ENCODE data around the gene CYTH2. TPM values are rescaled to one million over a fixed set of nuclear protein-coding genes. Genes with fewer than 3 reads are reported as not detected.
"Not testable (repeated sequence)": the region's sequence is repeated elsewhere in the genome, so short reads cannot be mapped to it uniquely, and the experiment has no call there.

The CYTH2 gene
- polyA plus RNA-seq, 1 donor from 2014 or later, result 397 TPM

DNA sequence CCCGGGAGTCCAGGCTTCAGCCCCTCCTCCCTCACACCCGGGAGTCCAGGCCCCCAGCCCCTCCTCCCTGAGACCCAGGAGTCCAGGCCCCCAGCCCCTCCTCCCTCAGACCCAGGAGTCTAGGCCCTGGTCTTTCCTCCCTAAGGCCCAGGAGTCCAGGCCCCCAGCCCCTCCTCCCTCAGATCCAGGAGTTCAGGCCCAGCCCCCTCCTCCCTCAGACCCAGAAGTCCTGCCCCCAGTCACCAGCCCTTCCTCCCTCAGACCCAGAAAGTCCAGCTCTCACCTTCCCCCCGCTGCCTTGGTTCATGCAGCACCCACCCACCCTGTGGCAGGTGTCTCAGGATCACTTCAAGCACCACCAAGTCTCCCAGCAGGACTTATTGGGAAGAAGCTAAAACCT is 14.1 kb downstream of the CYTH2 start:
- Histone ChIP-seq H3K9me3 (ENCODE audit: low read length) (no peaks in the 10 kb centered on the region), H3K27ac (ENCODE audit: low read length) (no peak overlapping the region), H3K79me2 (replicated peaks; ENCODE audit: insufficient read depth, low read length) (no peaks in the 10 kb centered on the region), H3K4me2 (ENCODE audit: low read length) (no peak overlapping the region), H3K9ac (ENCODE audit: low read length) (no peak overlapping the region), H3K27me3 (ENCODE audit: insufficient read depth, low read depth, low read length) (no peaks in the 10 kb centered on the region), H3K36me3 (ENCODE audit: insufficient read depth, low read length) (no peaks in the 10 kb centered on the region), H4K20me1 (ENCODE audit: insufficient read depth) (no peaks in the 10 kb centered on the region), H2AFZ (ENCODE audit: low read depth, low read length) (no peak overlapping the region), H3K4me3 (ENCODE audit: low read length) (no peak overlapping the region), H3F3A (ENCODE audit: insufficient read depth, low read length, poor library complexity, severe bottlenecking) (no peaks in the 10 kb centered on the region), H3K9me2 (ENCODE audit: insufficient read depth, low read length) (no peaks in the 10 kb centered on the region)
- no peak for TF ChIP-seq EP300 (conservative IDR thresholded peaks at IDR 0.05; ENCODE audit: poor library complexity, severe bottlenecking)
- peak; percentile 17 for TF ChIP-seq POLR2AphosphoS5 (IDR thresholded peaks at IDR 0.05)

DNA sequence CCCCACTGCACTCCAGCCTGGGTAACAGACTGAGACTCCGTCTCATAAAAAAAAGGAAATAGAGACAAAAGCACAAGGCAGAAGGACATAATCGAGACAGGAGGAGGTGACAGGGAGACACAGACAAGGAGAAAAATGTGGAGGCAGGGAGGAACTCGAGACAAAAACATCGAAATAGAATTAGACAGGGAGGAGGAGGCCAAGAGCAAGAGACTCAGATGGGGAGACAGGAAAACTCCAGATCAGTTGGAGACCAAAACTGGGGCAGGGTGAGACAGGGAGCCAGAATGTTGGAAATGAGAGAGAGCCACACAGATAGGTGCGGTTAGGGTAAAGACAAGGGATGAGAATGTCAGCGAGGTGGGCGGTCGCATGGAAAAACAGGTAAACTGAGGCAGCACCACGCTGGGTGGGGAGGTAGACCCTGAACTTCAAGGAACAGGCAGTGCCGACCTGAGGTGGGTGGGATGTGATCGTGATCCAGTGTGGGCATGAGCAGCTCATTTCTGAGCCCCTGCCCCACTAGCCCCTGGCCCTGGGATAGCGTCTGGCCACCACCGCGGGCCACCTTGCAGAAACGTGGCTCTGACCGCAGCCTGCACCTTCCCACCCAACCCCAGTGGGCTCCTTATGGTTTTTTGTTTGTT is 15.2 kb downstream of the CYTH2 start:
- Histone ChIP-seq H3K79me2 (replicated peaks; ENCODE audit: insufficient read depth, low read length) (no peaks in the 10 kb centered on the region), H3K27me3 (ENCODE audit: insufficient read depth, low read depth, low read length) (no peaks in the 10 kb centered on the region), H3K9me2 (ENCODE audit: insufficient read depth, low read length) (no peaks in the 10 kb centered on the region), H3F3A (ENCODE audit: insufficient read depth, low read length, poor library complexity, severe bottlenecking) (no peaks in the 10 kb centered on the region), H3K4me3 (ENCODE audit: low read length) (no peak overlapping the region), H3K27ac (ENCODE audit: low read length) (no peak overlapping the region), H3K9ac (ENCODE audit: low read length) (no peak overlapping the region), H3K9me3 (ENCODE audit: low read length) (no peaks in the 10 kb centered on the region), H3K36me3 (ENCODE audit: insufficient read depth, low read length) (no peaks in the 10 kb centered on the region), H3K4me2 (ENCODE audit: low read length) (no peak overlapping the region), H4K20me1 (ENCODE audit: insufficient read depth) (no peaks in the 10 kb centered on the region), H2AFZ (ENCODE audit: low read depth, low read length) (no peak overlapping the region)
- TF ChIP-seq TAF1 (IDR thresholded peaks at IDR 0.05; ENCODE audit: low read depth), result no peak
- TF ChIP-seq POLR2AphosphoS5 (IDR thresholded peaks at IDR 0.05), result peak; percentile 64

DNA sequence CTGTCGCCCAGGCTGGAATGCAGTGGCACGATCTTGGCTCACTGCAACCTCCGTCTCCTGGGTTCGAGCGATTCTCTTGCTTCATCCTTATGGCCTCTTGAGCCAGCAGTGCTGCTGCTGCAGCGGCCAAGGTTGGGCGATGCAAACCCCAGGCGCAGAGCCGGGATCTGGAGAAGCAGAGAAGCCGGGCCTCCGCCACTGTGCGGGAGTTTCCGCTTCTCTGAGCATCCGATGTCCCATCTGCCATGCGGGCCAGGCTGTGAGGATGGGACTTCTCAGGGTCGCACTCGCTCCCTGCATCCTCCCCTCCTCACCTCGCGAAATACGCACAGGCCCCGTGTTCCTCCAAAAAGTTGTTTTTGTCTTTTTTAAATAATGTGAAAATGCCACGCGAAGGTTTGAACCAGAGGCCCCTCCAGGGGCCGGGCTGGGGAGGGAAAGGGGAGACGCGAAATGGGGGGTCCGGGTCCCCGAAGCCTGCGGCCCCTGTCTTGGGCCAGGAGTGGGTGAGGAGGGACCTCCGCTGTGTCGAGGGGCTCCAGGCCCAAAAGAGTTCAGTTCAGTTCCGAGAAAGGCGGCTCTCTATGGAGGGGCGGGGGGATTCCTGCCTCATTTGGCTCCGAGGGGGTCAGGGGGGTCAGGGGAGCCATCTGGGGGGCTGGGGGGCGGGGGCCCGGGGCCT is 15.9 kb downstream of the CYTH2 start:
- Histone ChIP-seq H3K36me3 (ENCODE audit: insufficient read depth, low read length) (no peaks in the 10 kb centered on the region), H3K4me2 (ENCODE audit: low read length) (no peak overlapping the region), H3K27me3 (ENCODE audit: insufficient read depth, low read depth, low read length) (no peaks in the 10 kb centered on the region), H3F3A (ENCODE audit: insufficient read depth, low read length, poor library complexity, severe bottlenecking) (no peaks in the 10 kb centered on the region), H3K79me2 (replicated peaks; ENCODE audit: insufficient read depth, low read length) (no peaks in the 10 kb centered on the region), H2AFZ (ENCODE audit: low read depth, low read length) (no peak overlapping the region), H3K27ac (ENCODE audit: low read length) (no peak overlapping the region), H3K9me2 (ENCODE audit: insufficient read depth, low read length) (no peaks in the 10 kb centered on the region), H4K20me1 (ENCODE audit: insufficient read depth) (no peaks in the 10 kb centered on the region), H3K9me3 (ENCODE audit: low read length) (no peaks in the 10 kb centered on the region), H3K4me3 (ENCODE audit: low read length) (no peak overlapping the region), H3K9ac (ENCODE audit: low read length) (no peak overlapping the region)
- TF ChIP-seq RAD21 (conservative IDR thresholded peaks at IDR 0.05), result no peak
- TF ChIP-seq TAF1 (IDR thresholded peaks at IDR 0.05; ENCODE audit: low read depth), result no peak
- TF ChIP-seq MXI1 (conservative IDR thresholded peaks at IDR 0.05; ENCODE audit: poor library complexity, severe bottlenecking), result no peak
- TF ChIP-seq EP300 (conservative IDR thresholded peaks at IDR 0.05; ENCODE audit: poor library complexity, severe bottlenecking), result no peak
- TF ChIP-seq, protein P1, sequence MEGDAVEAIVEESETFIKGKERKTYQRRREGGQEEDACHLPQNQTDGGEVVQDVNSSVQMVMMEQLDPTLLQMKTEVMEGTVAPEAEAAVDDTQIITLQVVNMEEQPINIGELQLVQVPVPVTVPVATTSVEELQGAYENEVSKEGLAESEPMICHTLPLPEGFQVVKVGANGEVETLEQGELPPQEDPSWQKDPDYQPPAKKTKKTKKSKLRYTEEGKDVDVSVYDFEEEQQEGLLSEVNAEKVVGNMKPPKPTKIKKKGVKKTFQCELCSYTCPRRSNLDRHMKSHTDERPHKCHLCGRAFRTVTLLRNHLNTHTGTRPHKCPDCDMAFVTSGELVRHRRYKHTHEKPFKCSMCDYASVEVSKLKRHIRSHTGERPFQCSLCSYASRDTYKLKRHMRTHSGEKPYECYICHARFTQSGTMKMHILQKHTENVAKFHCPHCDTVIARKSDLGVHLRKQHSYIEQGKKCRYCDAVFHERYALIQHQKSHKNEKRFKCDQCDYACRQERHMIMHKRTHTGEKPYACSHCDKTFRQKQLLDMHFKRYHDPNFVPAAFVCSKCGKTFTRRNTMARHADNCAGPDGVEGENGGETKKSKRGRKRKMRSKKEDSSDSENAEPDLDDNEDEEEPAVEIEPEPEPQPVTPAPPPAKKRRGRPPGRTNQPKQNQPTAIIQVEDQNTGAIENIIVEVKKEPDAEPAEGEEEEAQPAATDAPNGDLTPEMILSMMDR (IDR thresholded peaks at IDR 0.05; ENCODE audit: poor library complexity, severe bottlenecking), result no peak
- TF ChIP-seq SMC3 (conservative IDR thresholded peaks at IDR 0.05; ENCODE audit: poor library complexity), result no peak
- no peak for TF ChIP-seq EZH2 (IDR thresholded peaks at IDR 0.05; ENCODE audit: borderline replicate concordance, insufficient read depth, low read length, poor library complexity, severe bottlenecking)
- TF ChIP-seq POLR2AphosphoS5 (IDR thresholded peaks at IDR 0.05), result no peak
- TF ChIP-seq, protein P2, sequence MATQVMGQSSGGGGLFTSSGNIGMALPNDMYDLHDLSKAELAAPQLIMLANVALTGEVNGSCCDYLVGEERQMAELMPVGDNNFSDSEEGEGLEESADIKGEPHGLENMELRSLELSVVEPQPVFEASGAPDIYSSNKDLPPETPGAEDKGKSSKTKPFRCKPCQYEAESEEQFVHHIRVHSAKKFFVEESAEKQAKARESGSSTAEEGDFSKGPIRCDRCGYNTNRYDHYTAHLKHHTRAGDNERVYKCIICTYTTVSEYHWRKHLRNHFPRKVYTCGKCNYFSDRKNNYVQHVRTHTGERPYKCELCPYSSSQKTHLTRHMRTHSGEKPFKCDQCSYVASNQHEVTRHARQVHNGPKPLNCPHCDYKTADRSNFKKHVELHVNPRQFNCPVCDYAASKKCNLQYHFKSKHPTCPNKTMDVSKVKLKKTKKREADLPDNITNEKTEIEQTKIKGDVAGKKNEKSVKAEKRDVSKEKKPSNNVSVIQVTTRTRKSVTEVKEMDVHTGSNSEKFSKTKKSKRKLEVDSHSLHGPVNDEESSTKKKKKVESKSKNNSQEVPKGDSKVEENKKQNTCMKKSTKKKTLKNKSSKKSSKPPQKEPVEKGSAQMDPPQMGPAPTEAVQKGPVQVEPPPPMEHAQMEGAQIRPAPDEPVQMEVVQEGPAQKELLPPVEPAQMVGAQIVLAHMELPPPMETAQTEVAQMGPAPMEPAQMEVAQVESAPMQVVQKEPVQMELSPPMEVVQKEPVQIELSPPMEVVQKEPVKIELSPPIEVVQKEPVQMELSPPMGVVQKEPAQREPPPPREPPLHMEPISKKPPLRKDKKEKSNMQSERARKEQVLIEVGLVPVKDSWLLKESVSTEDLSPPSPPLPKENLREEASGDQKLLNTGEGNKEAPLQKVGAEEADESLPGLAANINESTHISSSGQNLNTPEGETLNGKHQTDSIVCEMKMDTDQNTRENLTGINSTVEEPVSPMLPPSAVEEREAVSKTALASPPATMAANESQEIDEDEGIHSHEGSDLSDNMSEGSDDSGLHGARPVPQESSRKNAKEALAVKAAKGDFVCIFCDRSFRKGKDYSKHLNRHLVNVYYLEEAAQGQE (IDR thresholded peaks at IDR 0.05; ENCODE audit: borderline replicate concordance), result no peak

DNA sequence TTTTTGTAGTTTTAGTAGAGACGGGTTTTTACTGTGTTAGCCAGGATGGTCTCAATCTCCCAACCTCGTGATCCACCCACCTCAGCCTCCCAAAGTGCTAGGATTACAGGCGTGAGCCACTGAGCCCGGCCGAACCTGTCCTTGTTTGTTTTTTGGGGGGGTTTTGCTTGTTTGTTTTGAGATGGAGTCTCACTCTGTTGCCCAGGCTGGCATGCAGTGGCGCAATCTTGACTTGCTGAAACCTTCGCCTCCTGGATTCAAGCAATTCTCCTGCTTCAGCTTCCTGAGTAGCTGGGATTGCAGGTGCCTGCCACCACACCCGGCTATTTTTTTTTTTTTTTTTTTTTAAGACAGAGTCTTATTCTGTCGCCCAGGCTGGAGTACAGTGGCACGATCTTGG is 17.5 kb downstream of the CYTH2 start:
- H3K27ac ChIP-seq (ENCODE audit: low read length); H3K4me3 ChIP-seq (ENCODE audit: low read length); H3K36me3 ChIP-seq (ENCODE audit: insufficient read depth, low read length); H3F3A ChIP-seq (ENCODE audit: insufficient read depth, low read length, poor library complexity, severe bottlenecking); H3K27me3 ChIP-seq (ENCODE audit: insufficient read depth, low read depth, low read length); H4K20me1 ChIP-seq (ENCODE audit: insufficient read depth); H2AFZ ChIP-seq (ENCODE audit: low read depth, low read length); H3K4me2 ChIP-seq (ENCODE audit: low read length); H3K79me2 ChIP-seq (replicated peaks; ENCODE audit: insufficient read depth, low read length); H3K9ac ChIP-seq (ENCODE audit: low read length); H3K9me2 ChIP-seq (ENCODE audit: insufficient read depth, low read length); H3K9me3 ChIP-seq (ENCODE audit: low read length): not testable (repeated sequence)
